GM20000 (cell line): Measurements from ENCODE around the gene BOD1L1.
A peak's percentile ranks its signal among the peaks of the same experiment; 100 is the strongest.

Source experiments
- DNase-seq: peaks from one replicate; pipeline ENCODE4 v3.0.0; 2012; ENCODE audit warnings: low spot score
- TF ChIP-seq, protein P1 (sequence below): IDR thresholded peaks from 2 replicates; pipeline ENCODE4 v1.5.1; 2012; ENCODE audit warnings: mild to moderate bottlenecking, control low read depth; ENCODE audit errors: extremely low read depth, missing control alignments

The BOD1L1 gene

DNA sequence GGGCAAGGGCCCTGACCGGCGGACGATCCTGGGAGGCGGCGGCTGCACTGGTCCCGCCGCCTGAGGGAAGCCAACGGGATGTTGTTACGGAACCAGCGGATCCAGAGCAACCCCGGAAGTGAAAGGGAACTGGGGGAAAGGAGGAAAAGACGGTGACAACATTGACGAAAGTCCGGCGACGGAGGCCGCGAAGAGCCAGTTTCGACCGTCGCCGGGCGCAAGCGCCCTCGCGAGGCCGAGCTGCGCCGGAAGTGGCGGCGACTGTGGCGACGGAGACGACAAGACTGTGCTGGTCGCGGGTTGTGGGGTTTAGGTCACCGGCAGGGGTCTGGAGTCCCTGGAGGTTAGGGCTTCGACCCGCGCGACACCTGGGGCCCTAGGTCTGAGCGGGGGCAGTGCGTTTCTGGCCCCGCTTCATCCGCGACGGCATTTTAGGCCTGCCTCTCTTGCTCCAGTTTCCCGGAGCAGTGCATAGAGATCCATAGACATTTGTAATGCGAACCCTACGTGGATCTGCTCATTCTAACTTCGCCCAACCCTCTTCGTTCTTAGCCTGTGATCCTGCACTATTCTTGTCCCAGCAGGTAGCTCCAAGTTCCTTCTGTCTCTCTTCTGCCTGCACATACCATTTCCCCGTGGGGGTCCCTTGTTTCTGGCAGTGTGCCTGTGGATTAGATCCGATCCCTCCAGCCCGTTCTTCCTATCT lies at the start of gene BOD1L1:
BOD1L1 (minus strand) TSS at position 120 of the 706 bp plus-strand sequence. CDS start 138 bp downstream, outside the sequence.
- TF ChIP-seq, protein P1, sequence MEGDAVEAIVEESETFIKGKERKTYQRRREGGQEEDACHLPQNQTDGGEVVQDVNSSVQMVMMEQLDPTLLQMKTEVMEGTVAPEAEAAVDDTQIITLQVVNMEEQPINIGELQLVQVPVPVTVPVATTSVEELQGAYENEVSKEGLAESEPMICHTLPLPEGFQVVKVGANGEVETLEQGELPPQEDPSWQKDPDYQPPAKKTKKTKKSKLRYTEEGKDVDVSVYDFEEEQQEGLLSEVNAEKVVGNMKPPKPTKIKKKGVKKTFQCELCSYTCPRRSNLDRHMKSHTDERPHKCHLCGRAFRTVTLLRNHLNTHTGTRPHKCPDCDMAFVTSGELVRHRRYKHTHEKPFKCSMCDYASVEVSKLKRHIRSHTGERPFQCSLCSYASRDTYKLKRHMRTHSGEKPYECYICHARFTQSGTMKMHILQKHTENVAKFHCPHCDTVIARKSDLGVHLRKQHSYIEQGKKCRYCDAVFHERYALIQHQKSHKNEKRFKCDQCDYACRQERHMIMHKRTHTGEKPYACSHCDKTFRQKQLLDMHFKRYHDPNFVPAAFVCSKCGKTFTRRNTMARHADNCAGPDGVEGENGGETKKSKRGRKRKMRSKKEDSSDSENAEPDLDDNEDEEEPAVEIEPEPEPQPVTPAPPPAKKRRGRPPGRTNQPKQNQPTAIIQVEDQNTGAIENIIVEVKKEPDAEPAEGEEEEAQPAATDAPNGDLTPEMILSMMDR = peak; percentile 42
- DNase-seq = peak; percentile 94

DNA sequence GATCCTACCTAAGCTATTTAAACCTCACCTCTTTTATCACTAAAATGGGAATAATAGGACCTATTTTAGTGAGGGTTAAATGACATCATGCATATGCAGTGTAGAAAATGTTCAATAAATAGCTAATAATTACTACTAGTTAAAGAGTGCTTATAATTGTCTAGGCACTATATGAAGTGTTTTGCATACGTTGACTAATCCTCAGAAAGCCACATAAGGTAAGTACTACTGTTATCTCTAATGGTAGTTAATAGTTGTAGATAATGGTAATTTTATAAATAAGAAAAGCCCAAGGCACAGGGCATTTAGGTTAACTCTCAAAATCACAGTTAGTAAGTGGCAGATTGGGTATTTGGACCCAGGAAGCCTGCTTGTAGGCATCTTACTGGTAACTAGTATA lies 47.4 kb upstream of the BOD1L1 start:
- no peak for DNase-seq
- TF ChIP-seq, protein P1 = no peak

DNA sequence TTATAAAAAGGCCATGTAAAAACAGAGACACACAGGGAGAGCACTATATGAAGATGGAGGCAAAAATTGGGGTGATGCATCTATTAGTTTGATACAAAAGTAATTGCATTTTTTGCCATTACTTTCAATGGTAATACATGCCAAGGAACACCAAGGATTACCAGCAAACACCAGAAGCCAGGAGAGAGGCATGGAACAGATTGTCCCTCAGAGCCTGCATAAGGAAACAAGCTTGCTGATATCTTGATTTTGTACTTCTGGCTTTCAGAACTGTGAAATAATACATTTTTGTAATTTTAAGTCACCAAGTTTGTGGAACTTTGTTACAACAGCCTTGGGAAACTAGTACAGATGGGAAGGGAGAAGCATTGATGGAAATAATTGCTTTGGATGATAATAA lies 45.6 kb upstream of the BOD1L1 start:
- no peak for DNase-seq
- TF ChIP-seq, protein P1 = no peak

DNA sequence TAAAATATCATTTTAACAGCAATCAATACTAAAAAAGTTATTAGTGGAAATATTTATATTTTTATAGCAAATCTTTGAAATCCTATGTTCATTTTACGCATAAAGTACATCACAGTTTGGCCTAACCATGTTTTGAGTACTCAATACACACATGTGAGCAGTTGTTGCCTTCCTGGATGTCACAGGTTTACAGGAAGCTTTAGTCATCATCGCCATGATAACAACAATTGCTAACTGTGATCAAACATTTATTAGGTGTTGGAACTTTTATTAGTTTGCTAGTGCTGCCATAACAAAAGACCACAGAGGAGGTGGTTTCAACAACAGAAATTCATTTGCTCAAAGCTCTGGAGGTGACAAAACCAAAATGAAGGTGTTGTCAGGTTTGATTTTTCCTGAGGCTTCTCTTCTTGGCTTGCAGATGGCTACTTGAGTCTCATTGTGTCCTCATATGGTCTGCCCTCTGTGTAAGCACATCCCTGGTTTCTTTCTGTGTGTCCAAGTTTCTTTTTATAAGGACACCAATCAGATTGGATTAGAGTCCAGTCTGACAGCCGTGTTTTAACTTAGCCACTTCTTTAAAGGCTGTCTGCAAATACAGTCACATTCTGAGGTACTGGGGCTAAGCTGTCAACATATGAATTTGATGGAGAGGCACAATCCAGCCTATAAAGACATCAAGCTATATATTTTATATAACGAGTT lies 43.1 kb upstream of the BOD1L1 start:
- TF ChIP-seq, protein P1 = no peak
- DNase-seq = no peak

DNA sequence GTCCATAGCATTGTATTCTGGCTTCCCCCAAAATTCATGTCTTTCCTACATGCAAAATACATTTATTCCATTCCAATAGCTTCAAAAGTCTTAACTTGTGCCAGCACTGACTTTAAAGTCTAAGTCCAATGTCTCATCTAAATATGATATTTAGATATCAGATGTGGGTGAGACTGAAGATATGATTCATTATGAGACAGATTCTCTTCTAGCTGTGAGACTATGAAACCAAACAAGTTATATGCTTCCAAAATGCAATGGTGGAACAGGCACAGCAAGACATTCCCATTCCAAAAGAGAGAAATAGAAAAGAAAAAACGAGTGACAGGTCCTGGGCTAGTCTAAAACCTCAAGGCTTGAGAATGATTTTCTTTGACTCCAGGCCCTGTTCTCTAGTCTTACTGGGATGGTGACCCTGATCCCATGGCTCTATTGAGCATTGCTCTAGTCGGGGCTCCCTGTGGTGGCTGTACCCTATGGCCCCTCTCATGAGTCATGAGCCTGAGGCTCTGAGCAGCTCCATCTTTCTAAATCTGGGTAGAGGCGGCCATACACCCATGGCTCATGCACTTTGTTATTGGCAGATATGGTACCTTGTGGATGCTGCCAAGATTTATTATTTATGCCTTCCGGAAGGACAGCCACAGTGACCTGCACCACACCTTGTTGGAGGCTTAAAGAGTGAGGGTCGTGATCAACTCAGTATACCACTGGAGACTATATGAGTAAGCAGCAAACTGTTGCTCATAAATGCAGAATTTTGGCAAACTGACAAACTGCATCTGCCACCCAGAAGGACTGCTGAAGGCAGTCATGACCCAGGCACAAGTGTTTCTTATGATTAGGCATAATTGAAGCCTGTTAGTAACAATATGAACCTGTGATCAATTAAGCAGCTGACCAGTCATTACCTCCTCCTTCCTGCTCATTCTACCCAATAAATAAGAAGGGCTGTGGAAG lies 38.5 kb upstream of the BOD1L1 start:
- TF ChIP-seq, protein P1 = no peak
- DNase-seq = no peak

DNA sequence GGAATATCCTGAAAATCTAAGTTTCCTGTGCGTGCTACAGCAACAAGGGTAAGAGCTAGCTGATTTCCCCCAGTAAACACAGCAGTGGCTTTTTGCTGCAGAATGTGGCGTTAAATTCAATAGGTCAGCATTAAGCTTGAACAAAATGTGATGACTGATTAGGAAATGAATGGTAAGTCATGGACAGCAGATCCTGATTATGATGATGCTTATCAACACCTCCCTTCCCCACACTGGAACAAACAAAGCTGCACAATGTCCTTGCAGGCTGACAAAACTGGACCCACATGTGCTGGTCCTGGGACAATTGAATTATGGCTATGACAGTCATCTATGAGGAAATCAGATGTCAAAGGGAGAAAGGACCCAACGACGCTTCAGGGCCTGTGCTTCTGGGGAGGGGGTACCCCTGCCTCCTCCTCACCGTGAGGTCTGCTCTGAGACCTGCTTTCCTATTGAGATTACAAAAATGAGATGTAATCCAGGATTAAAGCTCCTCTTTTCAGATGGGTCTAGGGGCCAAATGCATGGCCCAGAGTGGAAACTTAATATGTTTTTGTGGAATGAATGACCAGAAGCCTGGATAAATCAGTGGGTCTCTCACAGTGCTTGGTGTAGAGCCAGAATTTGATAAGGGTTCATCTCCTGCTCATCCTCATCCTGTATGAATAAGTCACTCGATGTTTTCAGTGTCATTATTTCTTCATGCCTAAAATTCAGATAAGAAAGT lies 32.0 kb upstream of the BOD1L1 start:
- no peak for DNase-seq
- TF ChIP-seq, protein P1 = no peak
